Kidney (tissue), 14 donors: ENCODE data around the gene ITGA2B. TPM values are rescaled to one million over a fixed set of nuclear protein-coding genes. Genes with fewer than 3 reads are reported as not detected.

Experiments
- DNase-seq, 5 donors: peaks; one replicate each; pipeline ENCODE4 v3.0.0-alpha.2; 2013 to 2020
- FAIRE-seq: peaks from 2 replicates; lab custom pipeline; 2012; peaks lifted over from hg19 to GRCh38; lab: Jason Lieb, UNC
- H3K27ac ChIP-seq, 2 donors: one replicate each; pipeline ENCODE4 v1.7.0; 2013; ENCODE audit warnings: low read depth in 2 of 2, low read length in 2 of 2, inconsistent platforms in 1 of 2
- H3K27me3 ChIP-seq: one replicate; pipeline ENCODE4 v1.7.1; 2013; ENCODE audit warnings: low read length, inconsistent platforms; ENCODE audit not compliant: control insufficient read depth, insufficient read depth
- H3K36me3 ChIP-seq, 3 donors: one replicate each; pipeline versions ENCODE4 v1.7.0 to v1.7.1; 2013; ENCODE audit warnings: low read length in 3 of 3, control low read depth in 1 of 3, inconsistent platforms in 1 of 3; ENCODE audit not compliant: insufficient read depth in 3 of 3, control insufficient read depth in 2 of 3
- H3K4me1 ChIP-seq, 3 donors: one replicate each; pipeline versions ENCODE4 v1.7.0 to v1.7.1; 2013; ENCODE audit warnings: low read length in 3 of 3, inconsistent platforms in 1 of 3, low read depth in 1 of 3; ENCODE audit not compliant: control insufficient read depth in 2 of 3, insufficient read depth in 2 of 3
- H3K4me3 ChIP-seq, 3 donors: one replicate each; pipeline versions ENCODE4 v1.7.0 to v1.8.1; 2013; ENCODE audit warnings: low read length in 3 of 3, control low read depth in 1 of 3, inconsistent platforms in 1 of 3
- H3K9ac ChIP-seq, 3 donors: one replicate each; pipeline versions ENCODE4 v1.7.0 to v1.7.1; 2013; ENCODE audit warnings: low read length in 3 of 3, control low read depth in 1 of 3, inconsistent platforms in 1 of 3
- H3K9me3 ChIP-seq, 3 donors: one replicate each; pipeline versions ENCODE4 v1.7.0 to v1.7.1; 2013; ENCODE audit warnings: low read length in 3 of 3, control low read depth in 1 of 3, inconsistent platforms in 1 of 3; ENCODE audit not compliant: control insufficient read depth in 2 of 3, insufficient read depth in 1 of 3
- intact Hi-C: fragments of 100-400 bp; cut with DNase I; formaldehyde crosslinking; loops from one replicate; pipeline ENCODE4 v1.11.1; 2022
- polyA plus RNA-seq: library from polyadenylated mRNA; stranded (reverse); fragments of 350-450 nt; fragmentation: Illumina TruSeq; extraction: RNeasy Lipid Tissue Mini Kit (QIAGEN cat#74804); gene quantifications from one replicate; pipeline ENCODE4 v1.2.3, GENCODE V29; 2014; ENCODE audit warnings: low read depth, low replicate concordance; ENCODE audit not compliant: insufficient read depth
- total RNA-seq: library from RNA; stranded (reverse); fragmentation: NEBNext Ultra II Directional; extraction: Animal tissue kit (Norgen Biotek cat#: 25700); gene quantifications from one replicate; pipeline ENCODE4 v1.2.1, GENCODE V29; 2021
- TF ChIP-seq, protein P1 (sequence below): IDR thresholded peaks from 3 replicates; pipeline ENCODE4 v1.5.1; 2012; ENCODE audit warnings: mild to moderate bottlenecking, moderate library complexity, borderline replicate concordance; ENCODE audit not compliant: insufficient read depth; ENCODE audit errors: extremely low read depth
- donor health status: control.
- donor health status: control.
- donor health status: control.
- donor health status: control.
- donor health status: control.
- donor health status: DM: yes; HTN: yes; CAD: no.
- donor health status: Normal renal cell carcinoma (clear cell type).

Gene ITGA2B
- total and polyA plus RNA-seq, 2 donors from 2014 or later, result 0.67 to 1.7 TPM

DNA sequence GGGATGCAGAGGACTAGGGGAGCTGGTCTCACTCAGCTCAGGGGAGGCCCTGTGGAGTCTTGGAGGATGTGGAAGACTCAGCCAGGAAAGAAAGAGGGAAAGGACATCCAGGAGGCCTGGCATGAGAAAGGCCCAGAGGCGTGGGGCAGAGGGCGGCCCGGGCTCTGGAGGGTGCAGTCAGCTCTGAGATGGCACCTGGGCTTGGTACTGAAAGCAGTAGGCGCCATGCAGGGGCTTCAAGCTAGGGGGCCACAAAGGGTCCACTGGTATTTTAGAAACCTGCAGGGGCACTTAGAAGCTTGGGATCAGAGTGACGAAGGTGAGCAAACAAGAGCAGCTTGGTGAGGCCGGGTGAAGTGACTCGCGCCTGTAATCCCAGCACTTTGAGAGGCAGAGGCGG is 31.4 kb downstream of the ITGA2B start:
- Histone ChIP-seq H3K4me1 (peaks cover 5 to 9% (median 5%) of the 10 kb centered on the region in 3 donors), H3K4me3 (no peak overlapping the region), H3K36me3 (no peaks in the 10 kb centered on the region), H3K27ac (no peak overlapping the region), H3K27me3 (no peaks in the 10 kb centered on the region), H3K9ac (no peak overlapping the region), H3K9me3 (no peaks in the 10 kb centered on the region)
- TF ChIP-seq, protein P1, sequence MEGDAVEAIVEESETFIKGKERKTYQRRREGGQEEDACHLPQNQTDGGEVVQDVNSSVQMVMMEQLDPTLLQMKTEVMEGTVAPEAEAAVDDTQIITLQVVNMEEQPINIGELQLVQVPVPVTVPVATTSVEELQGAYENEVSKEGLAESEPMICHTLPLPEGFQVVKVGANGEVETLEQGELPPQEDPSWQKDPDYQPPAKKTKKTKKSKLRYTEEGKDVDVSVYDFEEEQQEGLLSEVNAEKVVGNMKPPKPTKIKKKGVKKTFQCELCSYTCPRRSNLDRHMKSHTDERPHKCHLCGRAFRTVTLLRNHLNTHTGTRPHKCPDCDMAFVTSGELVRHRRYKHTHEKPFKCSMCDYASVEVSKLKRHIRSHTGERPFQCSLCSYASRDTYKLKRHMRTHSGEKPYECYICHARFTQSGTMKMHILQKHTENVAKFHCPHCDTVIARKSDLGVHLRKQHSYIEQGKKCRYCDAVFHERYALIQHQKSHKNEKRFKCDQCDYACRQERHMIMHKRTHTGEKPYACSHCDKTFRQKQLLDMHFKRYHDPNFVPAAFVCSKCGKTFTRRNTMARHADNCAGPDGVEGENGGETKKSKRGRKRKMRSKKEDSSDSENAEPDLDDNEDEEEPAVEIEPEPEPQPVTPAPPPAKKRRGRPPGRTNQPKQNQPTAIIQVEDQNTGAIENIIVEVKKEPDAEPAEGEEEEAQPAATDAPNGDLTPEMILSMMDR, result no peak
- DNase-seq, result no peak
- intact Hi-C loops, result no loop called here
- FAIRE-seq, result no peak

DNA sequence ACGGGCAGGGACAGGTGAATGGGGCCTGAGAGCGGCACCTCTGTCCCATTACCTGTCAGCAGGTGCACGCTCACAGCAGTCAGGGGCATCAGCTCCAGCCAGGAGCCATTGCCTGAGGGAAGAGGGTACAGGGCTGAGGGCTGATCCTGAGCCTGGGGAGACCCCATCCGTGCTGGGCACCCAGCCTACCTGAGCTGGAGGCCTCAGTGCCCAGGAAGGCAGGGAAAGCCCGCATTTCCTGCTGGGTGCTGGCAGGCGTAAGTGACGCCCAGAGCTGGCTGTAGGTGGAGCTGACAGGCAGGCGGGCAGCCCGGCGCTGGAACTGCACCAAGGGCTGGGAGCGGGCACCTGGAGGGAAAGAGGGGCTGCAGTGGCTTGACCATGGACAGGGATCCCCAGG is 33.2 kb downstream of the ITGA2B start:
- FAIRE-seq, result no peak
- Histone ChIP-seq H3K4me3 (no peak overlapping the region), H3K9me3 (no peaks in the 10 kb centered on the region), H3K27me3 (no peaks in the 10 kb centered on the region), H3K27ac (no peak overlapping the region), H3K9ac (no peak overlapping the region), H3K36me3 (peaks cover 0 to 6% (median 5%) of the 10 kb centered on the region in 3 donors), H3K4me1 (peaks cover 3 to 6% (median 3%) of the 10 kb centered on the region in 3 donors)
- TF ChIP-seq, protein P1, result no peak
- DNase-seq, result no peak
- intact Hi-C loops, result no loop called here

DNA sequence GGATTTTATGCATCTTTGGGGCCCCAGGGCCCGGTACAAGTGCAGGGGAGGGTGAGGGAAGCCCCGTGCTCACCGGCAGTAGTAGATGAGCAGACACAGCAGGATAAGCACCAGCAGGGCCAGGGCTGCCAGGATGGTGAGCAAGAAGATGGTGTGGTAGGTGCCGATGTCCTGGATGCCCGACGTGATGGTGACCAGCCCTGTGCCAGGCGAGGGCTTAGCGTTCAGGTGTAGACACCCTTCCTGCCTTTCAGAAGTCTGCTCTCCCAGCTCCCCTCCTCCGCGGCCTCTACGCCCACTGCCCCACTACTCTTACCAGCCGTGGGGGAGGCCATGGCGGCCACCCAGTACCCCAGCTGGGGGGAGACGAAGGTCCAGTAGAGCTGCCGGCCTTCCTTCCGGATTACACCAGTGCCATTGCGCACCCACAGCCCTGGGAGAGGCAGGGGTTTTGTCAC is 33.8 kb downstream of the ITGA2B start:
- DNase-seq, result no peak
- intact Hi-C loops, result no loop called here
- H3K36me3 ChIP-seq, result peaks cover 0 to 10% (median 8%) of the 10 kb centered on the region in 3 donors
- no peak overlapping the region for H3K4me3 ChIP-seq
- H3K27me3 ChIP-seq, result no peaks in the 10 kb centered on the region
- H3K4me1 ChIP-seq, result peaks cover 0 to 6% (median 0%) of the 10 kb centered on the region in 3 donors
- H3K27ac ChIP-seq, result no peak overlapping the region
- TF ChIP-seq, protein P1, result no peak
- no peaks in the 10 kb centered on the region for H3K9me3 ChIP-seq
- FAIRE-seq, result no peak
- no peak overlapping the region for H3K9ac ChIP-seq
